HUES6 (cell line): Measurements from ENCODE around the gene LILRA5.
"Not testable (repeated sequence)": the region's sequence is repeated elsewhere in the genome, so short reads cannot be mapped to it uniquely, and the experiment has no call there.

ENCODE experiments used
- H3K27ac ChIP-seq: 2 replicates; pipeline ENCODE4 v1.7.0; 2013; ENCODE audit warnings: low read depth, mild to moderate bottlenecking, low read length, inconsistent platforms
- H3K27me3 ChIP-seq: 2 replicates; pipeline ENCODE4 v1.6.1; 2013; ENCODE audit warnings: low read length; ENCODE audit not compliant: control insufficient read depth, insufficient read depth
- H3K36me3 ChIP-seq: 2 replicates; pipeline ENCODE4 v1.6.1; 2013; ENCODE audit warnings: low read length; ENCODE audit not compliant: control insufficient read depth, insufficient read depth
- H3K4me1 ChIP-seq: 2 replicates; pipeline ENCODE4 v1.6.1; 2013; ENCODE audit warnings: low read length; ENCODE audit not compliant: control insufficient read depth, insufficient read depth
- H3K4me3 ChIP-seq: 2 replicates; pipeline ENCODE4 v1.5.1; 2013; ENCODE audit warnings: low read depth, low read length
- H3K9ac ChIP-seq: one replicate; pipeline ENCODE4 v1.6.1; 2013; ENCODE audit warnings: mild to moderate bottlenecking, low read length
- H3K9me3 ChIP-seq: 2 replicates; pipeline ENCODE4 v1.6.1; 2013; ENCODE audit warnings: low read depth, low read length; ENCODE audit not compliant: control insufficient read depth, insufficient read depth

LILRA5 gene

GRCh38 chr19:54271587-54271986, 41.4 kb downstream of the LILRA5 start:
- H3K4me3 ChIP-seq, H3K4me1 ChIP-seq, H3K9ac ChIP-seq, H3K36me3 ChIP-seq, H3K9me3 ChIP-seq, H3K27ac ChIP-seq: not testable (repeated sequence)
- peaks cover 19% of the 10 kb centered on the region for H3K27me3 ChIP-seq

DNA sequence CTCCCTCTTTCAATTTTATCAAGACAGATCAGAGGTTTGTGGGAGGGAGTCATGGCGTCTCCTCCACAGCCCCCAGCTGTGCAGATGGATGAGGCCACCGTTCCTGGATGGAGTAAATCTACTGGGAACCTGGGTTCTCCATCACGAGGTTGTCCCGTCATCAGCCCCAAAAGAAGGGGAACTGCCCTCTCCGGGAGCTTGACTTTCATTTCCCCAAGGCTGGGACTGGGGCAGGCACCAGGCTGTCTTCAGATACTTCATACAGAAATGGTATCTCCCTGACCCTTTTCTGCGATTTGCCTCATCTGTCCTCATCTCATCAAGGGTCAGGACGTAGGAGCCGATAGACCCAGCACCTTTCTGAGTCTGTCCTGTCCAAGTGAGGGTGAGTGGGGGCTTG, 41.9 kb downstream of the LILRA5 start:
- no peak overlapping the region for H3K27ac ChIP-seq
- H3K9ac ChIP-seq = no peak overlapping the region
- no peaks in the 10 kb centered on the region for H3K9me3 ChIP-seq
- H3K4me1 ChIP-seq = peaks cover 3% of the 10 kb centered on the region; the same call in 1 of the 2 replicates
- H3K4me3 ChIP-seq = no peak overlapping the region
- no peaks in the 10 kb centered on the region for H3K36me3 ChIP-seq
- peaks cover 19% of the 10 kb centered on the region for H3K27me3 ChIP-seq

GRCh38 chr19:54268936-54269335, 44.0 kb downstream of the LILRA5 start:
- H3K27me3 ChIP-seq = peaks cover 24% of the 10 kb centered on the region

GRCh38 chr19:54266133-54266532, 46.8 kb downstream of the LILRA5 start:
- Histone ChIP-seq H3K27ac (no peak overlapping the region), H3K4me1 (no peaks in the 10 kb centered on the region), H3K27me3 (peaks cover 22% of the 10 kb centered on the region), H3K36me3 (no peaks in the 10 kb centered on the region), H3K9me3 (no peaks in the 10 kb centered on the region), H3K4me3 (no peak overlapping the region), H3K9ac (no peak overlapping the region)

More at GRCh38 chr19:54268936-54269335, 44.0 kb downstream of the LILRA5 start:
- Histone ChIP-seq H3K27ac (no peak overlapping the region), H3K9me3 (no peaks in the 10 kb centered on the region), H3K4me3 (no peak overlapping the region), H3K9ac (no peak overlapping the region), H3K4me1 (no peaks in the 10 kb centered on the region), H3K36me3 (no peaks in the 10 kb centered on the region)

GRCh38 chr19:54262470-54262869, 50.5 kb downstream of the LILRA5 start:
- no peaks in the 10 kb centered on the region for H3K4me1 ChIP-seq
- no peak overlapping the region for H3K4me3 ChIP-seq
- H3K9me3 ChIP-seq = no peaks in the 10 kb centered on the region
- no peak overlapping the region for H3K27ac ChIP-seq
- peaks cover 9% of the 10 kb centered on the region for H3K27me3 ChIP-seq
- H3K9ac ChIP-seq = no peak overlapping the region
- no peaks in the 10 kb centered on the region for H3K36me3 ChIP-seq

DNA sequence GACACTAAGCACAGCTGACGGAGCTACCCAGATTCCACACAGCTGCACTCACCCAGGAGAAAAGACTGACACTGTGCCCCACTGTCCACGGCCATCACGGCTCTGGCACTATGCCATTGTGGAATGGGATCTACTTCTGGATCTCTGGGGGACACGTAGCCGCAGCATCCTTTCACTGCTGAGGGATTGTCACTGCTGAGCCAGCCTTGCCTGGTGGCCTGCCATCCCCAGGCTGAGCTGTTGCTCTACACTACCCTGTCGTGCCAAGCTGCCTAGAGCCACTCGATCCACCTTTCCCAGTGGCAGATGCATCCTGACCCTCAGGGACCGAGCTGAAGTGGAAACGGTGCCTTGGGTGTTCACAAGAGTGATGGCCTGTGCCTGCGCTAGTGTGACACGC, 50.9 kb downstream of the LILRA5 start:
- Histone ChIP-seq H3K9me3 (no peaks in the 10 kb centered on the region), H3K4me1 (no peaks in the 10 kb centered on the region), H3K27me3 (peaks cover 10% of the 10 kb centered on the region), H3K36me3 (no peaks in the 10 kb centered on the region), H3K9ac (no peak overlapping the region), H3K4me3 (no peak overlapping the region), H3K27ac (no peak overlapping the region)

DNA sequence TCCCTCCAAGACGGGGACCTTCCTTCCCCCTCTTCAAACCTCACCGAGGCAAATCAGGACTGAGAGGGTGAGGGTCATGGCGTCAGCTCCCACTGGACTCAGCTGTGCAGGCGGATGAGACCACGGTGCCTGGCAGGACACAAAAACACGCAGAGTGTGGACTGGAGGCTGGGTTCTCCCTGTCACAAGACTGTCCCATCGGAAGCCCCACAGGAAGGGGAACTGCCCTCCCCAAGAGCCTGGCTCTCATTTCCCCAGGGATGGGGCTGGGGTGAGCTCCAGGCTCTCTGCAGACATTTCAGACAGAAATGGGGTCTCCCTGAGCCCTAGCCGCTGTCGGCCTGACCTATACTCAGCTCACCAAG, 55.9 kb downstream of the LILRA5 start, which contains the start of gene LILRB5:
TSS of gene LILRB5 (minus strand) at position 158 of the 365 bp plus-strand sequence. CDS start at position 78, 80 bp downstream.
- H3K9ac ChIP-seq = no peak within 1 kb of the TSS
- peaks cover 23% of the 10 kb centered on the region for H3K27me3 ChIP-seq
- no peaks in the 10 kb centered on the region for H3K36me3 ChIP-seq
- no peaks in the 10 kb centered on the region for H3K9me3 ChIP-seq
- no peak within 1 kb of the TSS for H3K27ac ChIP-seq
- H3K4me3 ChIP-seq = no peak within 1 kb of the TSS
- peaks cover 15% of the 10 kb centered on the region for H3K4me1 ChIP-seq
